Karpas-422 (cell line): Measurements from ENCODE around the gene WDTC1. TPM values are rescaled to one million over a fixed set of nuclear protein-coding genes. Genes with fewer than 3 reads are reported as not detected.

Experiments used
- DNase-seq: peaks from one replicate; pipeline ENCODE4 v3.0.0-alpha.2; 2015
- H2AFZ ChIP-seq: fragments of 200-600 bp; sonication (generic); 2 replicates; pipeline ENCODE4 v1.6.1; 2014; ENCODE audit warnings: antibody characterized with exemption, low read length, mixed read lengths
- H3K27ac ChIP-seq: fragments of 200-600 bp; sonication (generic); 2 replicates; pipeline ENCODE4 v1.5.1; 2014; ENCODE audit warnings: mild to moderate bottlenecking, low read length, moderate library complexity
- H3K27me3 ChIP-seq: fragments of 200-600 bp; sonication (generic); 2 replicates; pipeline ENCODE4 v1.6.1; 2014; ENCODE audit warnings: low read length, mixed read lengths
- H3K36me3 ChIP-seq: fragments of 200-600 bp; sonication (generic); 2 replicates; pipeline ENCODE4 v1.6.1; 2014; ENCODE audit warnings: low read length, mixed read lengths; ENCODE audit not compliant: insufficient read depth
- H3K4me1 ChIP-seq: fragments of 200-600 bp; sonication (generic); 2 replicates; pipeline ENCODE4 v1.6.1; 2014; ENCODE audit warnings: mild to moderate bottlenecking, low read length, mixed read lengths
- H3K4me2 ChIP-seq: fragments of 200-600 bp; sonication (generic); 2 replicates; pipeline ENCODE4 v1.6.1; 2014; ENCODE audit warnings: low read length, low read depth, mild to moderate bottlenecking; ENCODE audit not compliant: poor library complexity, severe bottlenecking
- H3K4me3 ChIP-seq: fragments of 200-600 bp; sonication (generic); 2 replicates; pipeline ENCODE4 v1.5.1; 2014; ENCODE audit warnings: mild to moderate bottlenecking, antibody characterized with exemption, low read length, mixed read lengths
- H3K79me2 ChIP-seq: fragments of 200-600 bp; sonication (generic); 2 replicates; pipeline ENCODE4 v1.6.1; 2014; ENCODE audit warnings: mild to moderate bottlenecking, low read length, mixed read lengths
- H3K9ac ChIP-seq: fragments of 200-600 bp; sonication (generic); 2 replicates; pipeline ENCODE4 v1.6.0; 2014; ENCODE audit warnings: low read length
- H3K9me2 ChIP-seq: fragments of 200-600 bp; sonication (generic), shearing (Covaris generic); replicated peaks from 2 replicates; pipeline ENCODE4 v1.6.0; 2014; ENCODE audit warnings: mild to moderate bottlenecking, low read length, moderate library complexity; ENCODE audit not compliant: insufficient read depth
- H3K9me3 ChIP-seq: fragments of 300-700, 200-600 bp; sonication (generic); 2 replicates; pipeline ENCODE4 v1.6.1; 2014; ENCODE audit warnings: low read length, mixed read lengths
- H4K20me1 ChIP-seq: fragments of 200-600 bp; sonication (generic); 2 replicates; pipeline ENCODE4 v1.6.1; 2014; ENCODE audit warnings: mild to moderate bottlenecking, antibody characterized with exemption, low read length, low read depth; ENCODE audit not compliant: insufficient read depth
- total RNA-seq: library from RNA; depleted of rRNA; stranded (reverse); fragments of >200 nt; shearing (Covaris generic); gene quantifications from 2 replicates; pipeline ENCODE4 v1.2.3, GENCODE V29; 2014; ENCODE audit warnings: low replicate concordance

WDTC1 gene
- total RNA-seq, 1 experiment from 2014 or later, result 37.0 TPM

DNA sequence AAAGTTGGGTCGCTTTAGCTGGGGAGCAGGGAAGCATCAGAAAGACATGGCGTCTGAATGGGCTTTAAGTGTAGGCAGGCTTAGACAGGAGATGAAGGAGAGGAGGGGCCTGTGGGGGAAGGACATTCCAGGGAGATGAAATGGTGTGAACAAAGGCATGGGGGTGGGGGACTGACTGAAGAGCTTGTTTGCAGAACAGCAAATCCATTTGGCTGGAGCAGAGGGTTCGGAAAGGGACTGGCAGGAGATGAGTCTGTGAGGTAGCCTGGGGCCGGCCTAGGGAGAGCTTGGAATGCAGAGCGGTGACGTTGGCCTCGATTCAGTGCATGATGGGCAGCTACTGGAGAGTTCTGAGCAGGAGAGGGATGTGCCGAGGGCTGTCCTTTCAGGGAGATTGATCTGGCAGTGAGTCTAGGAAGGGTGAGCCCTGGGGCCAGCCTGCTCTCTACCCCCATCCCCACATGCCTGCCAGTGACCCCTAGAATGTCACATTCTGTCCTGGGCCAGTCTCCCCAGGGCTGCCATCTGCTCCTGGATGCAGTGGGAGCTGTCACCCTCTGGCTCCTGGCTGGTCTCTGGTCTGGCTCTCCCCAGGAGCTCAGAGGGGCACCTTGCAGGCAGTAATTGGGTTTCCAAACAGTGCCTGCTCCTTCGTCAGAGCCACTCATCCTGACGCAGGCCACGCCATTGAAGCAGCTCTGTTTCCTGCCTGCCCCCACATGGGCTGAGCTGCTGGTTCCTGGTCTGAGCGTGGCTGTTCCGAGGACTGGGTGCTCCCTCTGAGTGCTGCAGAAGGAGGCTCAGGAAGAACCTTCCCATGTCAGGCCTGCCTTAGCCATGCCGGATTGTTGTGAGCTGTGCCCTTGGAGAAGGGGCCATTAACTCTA lies 65.2 kb downstream of the WDTC1 start:
- no peak overlapping the region for H3K4me2 ChIP-seq
- no peak for DNase-seq
- H3K27me3 ChIP-seq, result no peaks in the 10 kb centered on the region

DNA sequence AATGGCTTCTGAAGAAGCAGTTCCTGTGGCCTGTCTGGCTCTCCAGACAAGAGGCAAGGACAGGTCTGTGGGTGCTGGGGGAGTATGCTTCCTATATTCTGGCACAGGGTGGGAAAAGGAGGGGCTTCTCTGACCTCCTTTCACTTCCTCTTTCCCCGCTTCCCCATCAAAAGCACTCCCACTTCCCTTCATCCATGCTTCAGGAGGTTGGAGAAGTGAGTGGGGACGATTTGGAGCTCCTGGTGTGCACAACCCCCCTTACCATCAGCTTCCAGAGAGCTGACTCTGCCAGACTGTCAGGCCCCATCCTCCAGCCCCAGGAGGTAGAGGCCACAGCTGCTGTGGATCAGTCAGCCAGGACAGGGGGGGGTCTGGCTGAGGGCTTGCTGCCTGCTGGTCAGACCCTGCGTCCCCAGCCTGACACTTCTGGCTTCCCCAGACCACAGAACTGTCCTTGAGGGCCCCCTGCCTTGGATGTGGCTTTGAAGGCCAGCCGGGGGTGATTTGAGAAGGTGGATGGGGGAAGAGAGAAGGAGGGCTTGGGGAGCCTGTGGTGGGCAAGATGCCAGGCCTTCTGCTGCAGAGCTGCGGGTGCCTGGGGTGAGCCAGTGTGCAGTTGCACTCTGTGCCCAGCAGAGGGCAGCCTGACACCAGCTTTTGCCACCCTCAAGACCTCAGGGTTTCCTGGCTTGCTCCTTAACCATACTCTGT lies 66.1 kb downstream of the WDTC1 start:
- peaks cover 17% of the 10 kb centered on the region; the same call in 1 of the 2 replicates for H3K36me3 ChIP-seq
- peak overlapping the region; percentile 51 for H3K9ac ChIP-seq

More for the DNA sequence above, 65.2 kb downstream of the WDTC1 start:
- Histone ChIP-seq H3K9me2 (no peaks in the 10 kb centered on the region), H3K9ac (peak overlapping the region; percentile 51; the same call in 1 of the 2 replicates), H3K27ac (no peak overlapping the region), H3K36me3 (peaks cover 20% of the 10 kb centered on the region; the same call in 1 of the 2 replicates), H3K4me3 (no peak overlapping the region), H3K9me3 (no peaks in the 10 kb centered on the region), H3K79me2 (no peaks in the 10 kb centered on the region), H4K20me1 (no peaks in the 10 kb centered on the region), H3K4me1 (peaks cover 14% of the 10 kb centered on the region), H2AFZ (no peak overlapping the region)

DNA sequence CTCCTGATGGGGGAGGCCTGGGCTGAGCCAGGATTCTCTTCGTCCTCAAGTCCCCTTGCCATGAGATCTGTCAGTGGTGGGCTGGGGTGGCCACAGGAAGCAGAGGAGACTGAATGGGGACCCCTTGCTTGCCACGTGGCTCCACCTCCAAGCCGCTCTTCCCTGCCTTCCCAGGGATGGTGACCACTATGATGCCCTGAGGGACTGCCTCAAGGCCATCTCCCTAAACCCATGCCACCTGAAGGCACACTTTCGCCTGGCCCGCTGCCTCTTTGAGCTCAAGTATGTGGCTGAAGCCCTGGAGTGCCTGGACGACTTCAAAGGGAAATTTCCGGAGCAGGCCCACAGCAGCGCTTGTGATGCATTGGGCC lies 66.6 kb downstream of the WDTC1 start:
- Histone ChIP-seq H3K79me2 (no peaks in the 10 kb centered on the region), H3K9ac (no peak overlapping the region), H3K4me3 (no peak overlapping the region), H2AFZ (no peak overlapping the region), H3K4me2 (no peak overlapping the region), H3K9me2 (no peaks in the 10 kb centered on the region), H3K27me3 (no peaks in the 10 kb centered on the region), H3K36me3 (peaks cover 17% of the 10 kb centered on the region; the same call in 1 of the 2 replicates), H4K20me1 (no peaks in the 10 kb centered on the region), H3K9me3 (no peaks in the 10 kb centered on the region), H3K27ac (no peak overlapping the region), H3K4me1 (peaks cover 14% of the 10 kb centered on the region)
- DNase-seq, result no peak

More for the DNA sequence above, 66.1 kb downstream of the WDTC1 start:
- Histone ChIP-seq H2AFZ (no peak overlapping the region), H3K9me2 (no peaks in the 10 kb centered on the region), H4K20me1 (no peaks in the 10 kb centered on the region), H3K9me3 (no peaks in the 10 kb centered on the region), H3K4me2 (no peak overlapping the region), H3K79me2 (no peaks in the 10 kb centered on the region), H3K4me1 (peaks cover 14% of the 10 kb centered on the region), H3K27ac (peak overlapping the region; percentile 46), H3K4me3 (no peak overlapping the region), H3K27me3 (no peaks in the 10 kb centered on the region)
- DNase-seq, result peak; percentile 94

DNA sequence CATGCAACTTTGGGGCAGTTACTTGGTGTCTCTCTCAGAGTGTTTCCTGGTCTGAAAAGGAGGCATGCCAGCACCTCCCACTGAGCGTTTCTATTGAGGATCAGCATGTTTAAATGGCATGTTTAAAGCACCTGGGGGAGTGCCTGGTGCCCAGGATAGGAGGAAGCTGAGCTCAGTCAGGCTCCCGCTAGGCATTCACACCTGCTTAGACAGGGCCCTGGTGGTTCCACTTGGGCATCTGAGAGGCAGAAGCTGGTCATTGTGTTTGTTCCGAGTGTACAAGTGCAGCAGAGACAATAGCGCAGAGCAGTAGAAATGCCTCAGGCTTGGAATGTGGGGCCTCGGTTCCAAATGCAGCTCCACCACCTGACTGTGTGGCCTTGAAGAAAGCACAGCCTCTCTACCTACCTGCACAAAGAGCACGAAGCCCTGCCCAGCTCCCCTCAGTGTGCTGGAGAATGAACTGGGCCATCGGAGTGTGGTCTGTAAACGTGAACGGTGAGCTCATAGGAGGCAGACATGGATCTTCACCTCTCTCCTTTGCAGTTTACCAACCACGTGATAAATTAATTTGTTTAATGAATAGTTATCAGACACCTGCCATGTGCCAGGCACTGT lies 67.3 kb downstream of the WDTC1 start:
- no peak overlapping the region for H3K4me2 ChIP-seq
- H4K20me1 ChIP-seq, result no peaks in the 10 kb centered on the region
- H3K4me1 ChIP-seq, result peaks cover 14% of the 10 kb centered on the region
- no peak overlapping the region for H3K4me3 ChIP-seq
- H3K9me2 ChIP-seq, result no peaks in the 10 kb centered on the region
- no peak overlapping the region for H2AFZ ChIP-seq
- H3K27ac ChIP-seq, result no peak overlapping the region
- H3K9me3 ChIP-seq, result no peaks in the 10 kb centered on the region
- no peak for DNase-seq
- peaks cover 17% of the 10 kb centered on the region; the same call in 1 of the 2 replicates for H3K36me3 ChIP-seq
- no peak overlapping the region for H3K9ac ChIP-seq
- no peaks in the 10 kb centered on the region for H3K27me3 ChIP-seq
- H3K79me2 ChIP-seq, result no peaks in the 10 kb centered on the region

DNA sequence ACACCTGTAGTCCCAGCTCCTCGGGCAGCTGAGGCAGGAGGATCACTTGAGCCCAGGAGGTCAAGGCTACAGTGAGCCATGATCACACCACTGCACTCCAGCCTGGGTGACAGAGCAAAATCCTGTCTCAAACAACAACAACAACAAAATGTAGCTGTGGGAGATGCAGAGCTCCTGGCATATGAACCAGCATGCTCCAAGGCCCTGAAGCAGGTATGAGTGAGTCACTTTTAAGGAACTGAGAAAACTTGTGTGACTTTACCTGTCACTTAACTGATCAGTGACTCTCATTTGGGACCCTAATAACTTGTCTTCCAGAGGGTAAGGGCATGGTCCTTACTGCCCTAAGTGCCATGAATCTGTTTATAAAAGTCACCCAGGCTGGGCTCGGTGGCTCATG lies 68.2 kb downstream of the WDTC1 start:
- Histone ChIP-seq H3K36me3 (peaks cover 8% of the 10 kb centered on the region; the same call in 1 of the 2 replicates), H3K9ac (no peak overlapping the region), H3K4me2 (no peak overlapping the region), H3K4me1 (peaks cover 14% of the 10 kb centered on the region), H3K4me3 (no peak overlapping the region), H4K20me1 (no peaks in the 10 kb centered on the region), H2AFZ (no peak overlapping the region), H3K79me2 (no peaks in the 10 kb centered on the region), H3K9me2 (no peaks in the 10 kb centered on the region), H3K27ac (no peak overlapping the region), H3K27me3 (no peaks in the 10 kb centered on the region), H3K9me3 (no peaks in the 10 kb centered on the region)
- no peak for DNase-seq

DNA sequence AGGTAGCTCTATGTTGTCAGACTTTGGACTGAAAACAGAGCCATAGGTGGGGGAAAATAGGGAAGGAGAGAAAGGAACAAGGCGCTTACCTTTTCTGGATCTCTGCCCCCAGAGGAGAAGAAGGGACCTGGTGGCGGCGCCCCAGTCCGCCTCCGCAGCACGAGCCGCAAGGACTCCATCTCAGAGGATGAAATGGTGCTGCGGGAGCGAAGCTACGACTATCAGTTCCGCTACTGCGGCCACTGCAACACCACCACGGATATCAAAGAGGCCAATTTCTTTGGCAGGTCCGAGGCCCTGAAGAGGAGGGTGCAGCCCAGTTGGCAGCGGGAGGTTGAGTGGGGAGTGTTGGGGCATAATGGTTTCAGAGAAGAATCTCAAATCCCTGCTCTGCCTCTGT lies 69.1 kb downstream of the WDTC1 start:
- Histone ChIP-seq H3K27me3 (no peaks in the 10 kb centered on the region), H3K4me3 (no peak overlapping the region), H3K4me1 (peaks cover 14% of the 10 kb centered on the region), H3K4me2 (no peak overlapping the region), H3K9me3 (no peaks in the 10 kb centered on the region), H3K27ac (no peak overlapping the region), H3K79me2 (no peaks in the 10 kb centered on the region), H3K9ac (no peak overlapping the region), H4K20me1 (no peaks in the 10 kb centered on the region), H2AFZ (no peak overlapping the region), H3K9me2 (no peaks in the 10 kb centered on the region), H3K36me3 (no peaks in the 10 kb centered on the region)
- DNase-seq, result no peak

DNA sequence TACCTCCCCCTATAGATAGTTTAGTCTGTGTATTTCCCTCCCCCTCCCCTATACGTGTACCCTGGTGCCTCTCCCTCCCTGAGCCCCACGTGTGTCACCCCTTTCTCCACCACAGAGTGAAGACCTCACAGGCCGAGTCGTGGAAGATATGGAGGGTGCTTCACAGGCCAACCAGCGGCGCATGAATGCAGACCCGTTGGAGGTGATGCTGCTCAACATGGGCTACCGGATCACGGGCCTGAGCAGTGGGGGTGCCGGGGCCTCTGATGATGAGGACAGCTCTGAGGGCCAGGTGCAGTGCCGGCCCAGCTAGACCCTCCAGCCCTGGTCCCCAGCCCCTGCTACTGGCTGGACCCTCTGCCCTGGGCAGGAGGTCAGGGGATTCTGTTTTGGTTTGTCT lies 71.6 kb downstream of the WDTC1 start:
- no peak for DNase-seq
- Histone ChIP-seq H4K20me1 (no peaks in the 10 kb centered on the region), H3K9me2 (no peaks in the 10 kb centered on the region), H3K36me3 (0 out of 2 replicates have a peak, but pooled peaks cover 4% of the 10 kb centered on the region), H3K4me2 (no peak overlapping the region), H3K27ac (no peak overlapping the region), H3K9me3 (no peaks in the 10 kb centered on the region), H3K4me3 (no peak overlapping the region), H3K9ac (no peak overlapping the region), H3K27me3 (no peaks in the 10 kb centered on the region), H3K4me1 (peaks cover 1% of the 10 kb centered on the region), H2AFZ (no peak overlapping the region), H3K79me2 (no peaks in the 10 kb centered on the region)
